ENCODE data around the gene PCDHA8.
"Not testable (repeated sequence)": the region's sequence is repeated elsewhere in the genome, so short reads cannot be mapped to it uniquely, and the experiment has no call there.

The PCDHA8 gene

GRCh38 chr5:140840978-140841962 lies at the start of gene PCDHA8:
TSS of gene PCDHA8 (plus strand) at chr5:140841187. CDS start at chr5:140841322, 135 bp downstream.
- no peak for DNase-seq (ENCODE audit: low read depth)

- DNase-seq (ENCODE audit: low read depth): no peak
Measured at GRCh38 chr5:140794595-140795258, 46.3 kb upstream of the PCDHA8 start, which contains the start of gene PCDHA2. TSS of gene PCDHA2 (plus strand) at chr5:140794852.

GRCh38 chr5:140795259-140795641 lies 45.7 kb upstream of the PCDHA8 start:
- DNase-seq (ENCODE audit: low read depth): no peak

DNA sequence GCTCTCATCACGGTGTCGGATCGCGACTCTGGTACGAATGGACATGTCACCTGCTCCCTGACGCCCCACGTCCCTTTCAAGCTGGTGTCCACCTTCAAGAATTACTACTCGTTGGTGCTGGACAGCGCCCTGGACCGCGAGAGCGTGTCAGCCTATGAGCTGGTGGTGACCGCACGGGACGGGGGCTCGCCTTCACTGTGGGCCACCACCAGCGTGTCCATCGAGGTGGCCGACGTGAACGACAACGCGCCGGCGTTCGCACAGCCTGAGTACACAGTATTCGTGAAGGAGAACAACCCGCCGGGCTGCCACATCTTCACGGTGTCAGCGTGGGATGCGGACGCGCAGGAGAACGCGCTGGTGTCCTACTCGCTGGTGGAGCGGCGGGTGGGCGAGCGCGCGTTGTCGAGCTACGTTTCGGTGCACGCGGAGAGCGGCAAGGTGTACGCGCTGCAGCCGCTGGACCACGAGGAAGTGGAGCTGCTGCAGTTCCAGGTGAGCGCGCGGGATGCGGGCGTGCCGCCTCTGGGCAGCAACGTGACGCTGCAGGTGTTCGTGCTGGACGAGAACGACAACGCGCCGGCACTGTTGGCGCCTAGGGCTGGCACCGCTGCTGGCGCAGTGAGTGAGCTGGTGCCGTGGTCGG lies 44.8 kb upstream of the PCDHA8 start:
- not testable (repeated sequence) for DNase-seq (ENCODE audit: low read depth)

DNA sequence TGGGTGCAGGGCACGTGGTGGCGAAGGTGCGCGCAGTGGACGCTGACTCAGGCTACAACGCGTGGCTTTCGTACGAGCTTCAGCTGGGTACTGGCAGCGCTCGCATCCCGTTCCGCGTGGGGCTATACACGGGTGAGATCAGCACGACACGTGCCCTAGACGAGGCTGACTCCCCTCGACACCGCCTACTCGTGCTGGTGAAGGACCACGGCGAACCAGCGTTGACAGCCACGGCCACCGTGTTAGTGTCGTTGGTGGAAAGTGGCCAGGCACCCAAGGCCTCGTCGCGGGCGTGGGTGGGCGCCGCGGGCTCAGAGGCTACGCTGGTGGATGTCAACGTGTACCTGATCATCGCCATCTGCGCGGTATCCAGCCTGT lies 44.3 kb upstream of the PCDHA8 start:
- no peak for DNase-seq (ENCODE audit: low read depth)

- no peak for DNase-seq (ENCODE audit: low read depth)
Measured at GRCh38 chr5:140800816-140801493, 40.0 kb upstream of the PCDHA8 start, which contains the start of gene PCDHA3. TSS of gene PCDHA3 (plus strand) at chr5:140801057.

GRCh38 chr5:140801494-140801841 lies 39.5 kb upstream of the PCDHA8 start:
- DNase-seq (ENCODE audit: low read depth): no peak

- DNase-seq (ENCODE audit: low read depth): not testable (repeated sequence)
Measured at GRCh38 chr5:140802381-140802780, 38.6 kb upstream of the PCDHA8 start.

- DNase-seq (ENCODE audit: low read depth): no peak
Measured at GRCh38 chr5:140802781-140803271, 38.2 kb upstream of the PCDHA8 start.

- DNase-seq (ENCODE audit: low read depth): no peak
Measured at GRCh38 chr5:140806834-140807775, 33.9 kb upstream of the PCDHA8 start, which contains the start of gene PCDHA4. TSS of gene PCDHA4 (plus strand) at chr5:140807068.

DNA sequence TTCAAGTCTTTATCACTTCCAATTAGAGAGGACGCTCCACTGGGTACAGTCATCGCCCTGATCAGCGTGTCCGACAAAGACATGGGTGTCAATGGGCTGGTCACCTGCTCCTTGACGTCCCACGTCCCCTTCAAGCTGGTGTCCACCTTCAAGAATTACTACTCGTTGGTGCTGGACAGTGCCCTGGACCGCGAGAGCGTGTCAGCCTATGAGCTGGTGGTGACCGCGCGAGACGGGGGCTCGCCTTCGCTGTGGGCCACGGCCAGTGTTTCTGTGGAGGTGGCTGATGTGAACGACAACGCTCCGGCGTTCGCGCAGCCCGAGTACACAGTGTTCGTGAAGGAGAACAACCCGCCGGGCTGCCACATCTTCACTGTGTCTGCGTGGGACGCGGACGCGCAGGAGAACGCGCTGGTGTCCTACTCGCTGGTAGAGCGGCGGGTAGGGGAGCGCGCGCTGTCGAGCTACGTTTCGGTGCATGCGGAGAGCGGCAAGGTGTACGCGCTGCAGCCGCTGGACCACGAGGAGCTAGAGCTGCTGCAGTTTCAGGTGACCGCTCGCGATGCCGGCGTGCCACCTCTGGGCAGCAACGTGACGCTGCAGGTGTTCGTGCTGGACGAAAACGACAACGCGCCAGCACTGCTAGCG lies 32.6 kb upstream of the PCDHA8 start:
- DNase-seq (ENCODE audit: low read depth): not testable (repeated sequence)

DNA sequence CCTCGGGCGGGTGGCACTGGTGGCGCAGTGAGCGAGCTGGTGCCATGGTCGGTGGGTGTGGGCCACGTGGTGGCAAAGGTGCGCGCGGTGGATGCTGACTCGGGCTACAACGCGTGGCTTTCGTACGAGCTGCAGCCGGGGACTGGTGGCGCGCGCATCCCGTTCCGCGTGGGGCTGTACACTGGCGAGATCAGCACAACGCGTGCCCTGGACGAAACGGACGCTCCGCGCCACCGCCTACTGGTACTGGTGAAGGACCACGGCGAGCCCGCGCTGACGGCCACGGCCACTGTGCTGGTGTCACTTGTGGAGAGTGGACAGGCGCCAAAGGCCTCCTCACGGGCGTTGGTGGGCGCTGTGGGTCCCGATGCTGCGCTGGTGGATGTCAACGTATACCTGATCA lies 32.1 kb upstream of the PCDHA8 start:
- no peak for DNase-seq (ENCODE audit: low read depth)

DNA sequence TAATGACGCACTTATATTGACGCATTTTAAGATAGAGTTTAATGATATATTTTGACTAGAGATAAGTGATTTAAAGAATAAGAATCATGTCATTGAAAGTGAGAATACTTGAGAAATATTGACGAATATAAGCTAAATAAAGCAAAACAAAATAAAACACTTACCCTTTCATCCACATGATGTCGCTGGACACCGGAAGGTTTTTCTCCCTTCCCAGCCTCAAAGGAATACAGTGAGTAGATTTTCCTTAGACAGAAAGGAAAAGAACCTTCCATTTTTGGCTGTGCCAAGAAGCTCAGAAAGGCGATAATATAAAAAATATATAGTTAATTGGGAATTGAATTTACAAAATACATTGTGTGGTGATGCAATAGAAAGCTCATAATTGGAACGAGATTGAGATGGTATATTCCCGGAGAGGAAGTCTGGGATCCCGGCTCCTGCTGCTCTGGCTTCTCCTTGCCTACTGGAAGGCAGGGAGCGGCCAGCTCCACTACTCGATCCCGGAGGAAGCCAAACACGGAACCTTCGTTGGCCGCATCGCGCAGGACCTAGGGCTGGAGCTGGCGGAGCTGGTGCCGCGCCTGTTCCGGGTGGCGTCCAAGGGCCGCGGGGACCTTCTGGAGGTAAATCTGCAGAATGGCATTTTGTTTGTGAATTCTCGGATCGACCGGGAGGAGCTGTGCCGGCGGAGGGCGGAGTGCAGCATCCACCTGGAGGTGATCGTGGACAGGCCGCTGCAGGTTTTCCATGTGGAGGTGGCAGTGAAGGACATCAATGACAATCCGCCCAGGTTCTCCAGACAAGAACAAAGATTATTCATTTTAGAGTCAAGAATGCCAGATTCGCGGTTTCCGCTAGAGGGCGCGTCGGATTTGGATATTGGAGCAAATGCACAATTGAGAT lies 19.4 kb upstream of the PCDHA8 start, which contains the start of gene PCDHA5:
Gene PCDHA5, plus strand, starts transcription at position 239 of the 906 bp plus-strand sequence.
- no peak for DNase-seq (ENCODE audit: low read depth)

DNA sequence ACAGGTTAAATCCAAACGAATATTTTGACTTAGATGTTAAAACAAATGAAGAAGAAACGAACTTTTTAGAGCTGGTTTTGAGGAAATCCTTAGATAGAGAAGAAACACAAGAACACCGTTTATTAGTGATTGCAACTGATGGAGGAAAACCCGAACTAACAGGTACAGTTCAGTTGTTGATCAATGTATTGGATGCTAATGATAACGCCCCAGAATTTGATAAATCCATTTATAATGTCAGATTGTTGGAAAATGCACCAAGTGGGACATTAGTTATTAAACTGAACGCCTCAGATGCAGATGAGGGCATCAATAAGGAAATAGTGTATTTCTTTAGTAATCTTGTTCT lies 18.7 kb upstream of the PCDHA8 start:
- no peak for DNase-seq (ENCODE audit: low read depth)

GRCh38 chr5:140822969-140823368 lies 18.0 kb upstream of the PCDHA8 start:
- DNase-seq (ENCODE audit: low read depth): not testable (repeated sequence)

DNA sequence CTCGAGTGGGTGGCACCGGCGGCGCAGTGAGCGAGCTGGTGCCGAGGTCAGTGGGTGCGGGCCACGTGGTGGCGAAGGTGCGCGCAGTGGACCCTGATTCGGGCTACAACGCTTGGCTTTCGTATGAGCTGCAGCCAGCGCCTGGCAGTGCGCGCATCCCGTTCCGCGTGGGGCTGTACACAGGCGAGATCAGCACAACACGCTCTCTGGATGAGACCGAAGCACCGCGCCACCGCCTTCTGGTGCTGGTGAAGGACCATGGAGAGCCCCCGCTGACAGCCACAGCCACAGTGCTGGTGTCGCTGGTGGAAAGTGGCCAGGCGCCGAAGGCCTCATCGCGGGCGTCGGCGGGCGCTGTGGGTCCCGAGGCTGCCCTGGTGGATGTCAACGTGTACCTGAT lies 17.5 kb upstream of the PCDHA8 start:
- DNase-seq (ENCODE audit: low read depth): no peak

DNA sequence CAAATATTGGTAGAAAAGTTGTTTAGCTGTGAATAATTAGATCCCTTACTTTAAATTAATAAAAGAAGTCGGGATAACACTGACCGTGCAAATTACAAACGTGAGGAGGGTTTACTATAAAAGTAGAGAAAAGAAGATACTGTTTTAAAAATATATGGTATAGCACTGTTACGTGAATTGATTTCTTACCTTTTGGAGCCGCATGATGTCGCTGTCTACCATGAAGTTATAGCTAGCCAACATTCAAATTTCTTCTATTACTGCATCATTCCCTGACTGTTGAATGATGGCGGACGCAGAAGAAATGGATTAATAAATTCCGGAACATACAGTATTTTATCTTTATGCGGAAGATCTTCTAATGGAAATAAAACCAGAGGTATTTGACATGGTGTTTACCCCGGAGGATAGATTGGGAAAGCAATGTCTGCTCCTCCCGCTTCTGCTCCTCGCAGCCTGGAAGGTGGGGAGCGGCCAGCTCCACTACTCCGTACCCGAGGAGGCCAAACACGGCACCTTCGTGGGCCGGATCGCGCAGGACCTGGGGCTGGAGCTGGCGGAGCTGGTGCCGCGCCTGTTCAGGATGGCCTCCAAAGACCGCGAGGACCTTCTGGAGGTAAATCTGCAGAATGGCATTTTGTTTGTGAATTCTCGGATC lies 13.2 kb upstream of the PCDHA8 start, which contains the start of gene PCDHA6:
Gene PCDHA6, plus strand, starts transcription at position 257 of the 658 bp plus-strand sequence. Its CDS starts 132 bp downstream, at position 389.
- DNase-seq (ENCODE audit: low read depth): no peak

DNA sequence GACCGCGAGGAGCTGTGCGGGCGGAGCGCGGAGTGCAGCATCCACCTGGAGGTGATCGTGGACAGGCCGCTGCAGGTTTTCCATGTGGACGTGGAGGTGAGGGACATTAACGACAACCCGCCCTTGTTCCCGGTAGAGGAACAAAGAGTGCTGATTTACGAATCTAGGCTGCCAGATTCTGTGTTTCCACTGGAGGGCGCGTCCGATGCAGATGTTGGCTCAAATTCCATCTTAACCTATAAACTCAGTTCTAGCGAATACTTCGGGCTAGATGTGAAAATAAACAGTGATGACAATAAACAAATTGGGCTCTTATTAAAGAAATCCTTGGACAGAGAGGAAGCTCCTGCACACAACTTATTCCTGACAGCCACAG lies 12.6 kb upstream of the PCDHA8 start:
- DNase-seq (ENCODE audit: low read depth): no peak
